Measurements from ENCODE around the gene RBM33. TPM values are rescaled to one million over a fixed set of nuclear protein-coding genes. Genes with fewer than 3 reads are reported as not detected.

The RBM33 gene, protein sequence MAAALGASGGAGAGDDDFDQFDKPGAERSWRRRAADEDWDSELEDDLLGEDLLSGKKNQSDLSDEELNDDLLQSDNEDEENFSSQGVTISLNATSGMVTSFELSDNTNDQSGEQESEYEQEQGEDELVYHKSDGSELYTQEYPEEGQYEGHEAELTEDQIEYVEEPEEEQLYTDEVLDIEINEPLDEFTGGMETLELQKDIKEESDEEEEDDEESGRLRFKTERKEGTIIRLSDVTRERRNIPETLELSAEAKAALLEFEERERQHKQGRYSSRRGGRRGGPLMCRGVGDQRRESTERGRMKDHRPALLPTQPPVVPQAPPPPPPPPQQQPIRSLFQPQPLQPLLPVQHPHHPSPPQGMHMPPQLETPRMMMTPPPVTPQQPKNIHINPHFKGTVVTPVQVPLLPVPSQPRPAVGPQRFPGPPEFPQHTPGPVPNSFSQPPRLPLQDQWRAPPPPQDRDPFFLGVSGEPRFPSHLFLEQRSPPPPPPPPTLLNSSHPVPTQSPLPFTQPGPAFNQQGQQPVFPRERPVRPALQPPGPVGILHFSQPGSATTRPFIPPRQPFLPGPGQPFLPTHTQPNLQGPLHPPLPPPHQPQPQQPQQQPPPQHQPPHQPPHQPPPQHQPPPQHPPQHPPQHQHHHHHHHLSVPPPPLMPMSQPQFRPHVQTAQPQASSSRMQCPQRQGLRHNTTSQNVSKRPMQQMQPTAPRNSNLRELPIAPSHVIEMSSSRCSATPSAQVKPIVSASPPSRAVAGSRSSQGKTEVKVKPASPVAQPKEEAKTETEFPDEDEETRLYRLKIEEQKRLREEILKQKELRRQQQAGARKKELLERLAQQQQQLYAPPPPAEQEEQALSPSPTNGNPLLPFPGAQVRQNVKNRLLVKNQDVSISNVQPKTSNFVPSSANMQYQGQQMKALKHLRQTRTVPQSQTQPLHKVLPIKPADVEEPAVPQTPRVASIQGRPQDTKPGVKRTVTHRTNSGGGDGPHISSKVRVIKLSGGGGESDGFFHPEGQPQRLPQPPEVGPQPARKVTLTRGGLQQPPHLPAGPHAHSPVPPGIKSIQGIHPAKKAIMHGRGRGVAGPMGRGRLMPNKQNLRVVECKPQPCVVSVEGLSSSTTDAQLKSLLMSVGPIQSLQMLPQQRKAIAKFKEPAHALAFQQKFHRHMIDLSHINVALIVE
- total RNA-seq: 17.7 and 19.6 TPM in 2 replicates

DNA sequence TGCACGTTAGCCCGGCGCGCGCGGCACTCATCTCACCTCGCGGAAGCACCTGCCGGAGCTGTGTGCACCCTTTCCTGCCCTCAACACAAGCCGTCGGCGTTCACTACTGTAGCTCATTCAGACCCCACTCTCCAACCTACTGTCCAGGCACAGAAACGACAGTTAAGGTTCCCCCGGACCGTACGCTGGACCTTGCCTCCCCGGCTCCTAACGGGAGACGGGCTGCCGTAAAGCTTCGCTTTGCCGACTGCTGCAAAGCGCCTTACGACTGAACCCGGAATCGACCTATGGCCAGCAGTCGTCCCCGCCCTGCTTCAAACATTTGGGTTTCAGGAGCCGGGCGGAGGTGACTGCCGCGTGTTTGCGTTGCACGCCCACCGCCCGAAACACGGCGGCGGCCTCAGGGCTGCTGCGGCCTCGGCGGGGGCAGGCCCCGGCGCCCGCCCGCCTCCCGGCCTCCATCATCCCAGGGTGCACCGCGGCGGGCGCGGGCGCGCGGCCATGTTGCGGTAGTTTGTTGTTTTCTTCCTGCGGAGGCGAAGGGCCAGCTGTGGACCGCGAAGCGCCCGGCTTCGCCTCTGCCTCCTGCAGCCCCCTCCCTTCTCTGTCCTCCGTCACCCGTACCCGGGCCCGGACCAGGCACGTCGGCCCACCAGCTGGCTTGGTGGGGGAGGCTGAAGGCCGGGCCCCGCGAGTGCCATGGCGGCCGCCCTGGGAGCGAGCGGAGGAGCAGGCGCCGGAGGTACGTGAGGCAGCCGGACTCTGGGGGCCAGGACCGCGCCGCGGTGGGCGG, at the start of gene RBM33:
RBM33 (plus strand) TSS at position 484 of the 793 bp plus-strand sequence; CDS start at position 700, 216 bp downstream.

DNA sequence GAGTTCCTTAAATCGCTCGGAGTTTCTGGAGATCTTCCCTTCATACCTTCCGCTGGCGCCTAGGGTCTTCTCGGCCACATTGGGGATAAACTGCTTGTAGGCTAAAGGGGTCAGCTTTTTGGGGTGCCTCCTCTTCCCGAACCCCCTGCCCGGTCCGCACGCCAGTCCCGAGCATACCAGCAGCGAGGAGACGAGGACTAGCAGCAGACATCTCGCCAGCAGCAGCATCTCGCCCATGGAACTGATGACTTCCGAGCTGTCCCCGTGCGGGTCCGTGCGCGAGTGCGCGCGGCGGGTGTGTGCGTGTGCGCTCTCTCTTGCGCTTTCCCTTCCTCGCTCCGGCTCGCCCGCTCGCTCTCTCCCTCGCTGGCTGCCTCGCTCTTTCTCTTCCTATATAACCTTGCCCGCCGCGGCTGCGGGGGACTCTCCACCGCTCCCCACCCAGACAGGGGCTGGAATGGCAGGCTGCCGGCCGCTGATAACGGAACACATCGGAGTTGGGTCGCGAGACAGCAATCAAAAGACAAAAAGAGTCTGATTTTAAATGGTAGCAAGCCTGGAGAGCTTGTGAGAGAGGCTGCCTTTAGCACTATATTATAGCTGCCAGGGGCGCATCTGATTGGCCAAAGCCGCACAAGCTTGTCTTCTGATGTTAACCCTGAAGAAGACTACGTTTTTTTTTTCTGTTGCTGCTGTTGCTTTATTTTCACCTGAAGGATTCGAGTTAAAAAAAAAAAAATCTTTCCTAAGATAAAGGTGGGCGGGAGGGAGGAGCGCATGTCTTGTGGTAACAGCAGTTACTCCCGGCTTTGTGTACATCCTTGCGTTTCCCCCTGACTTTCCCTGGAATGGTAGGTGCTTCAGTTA, 167.7 kb downstream of the RBM33 start, which contains the start of gene SHH:
SHH (minus strand) TSS at position 569 of the 867 bp plus-strand sequence; CDS start at position 228, 341 bp downstream.

Other genes with a start within 250 kb of the RBM33 start
- 0.37 TPM in 1 of 2 replicates, not detected in the other for gene EN2, start 186.5 kb upstream of the RBM33 start, total RNA-seq
- gene CNPY1, start 98.1 kb upstream of the RBM33 start, total RNA-seq: not detected in 2 replicates
- gene SHH, start 167.8 kb downstream of the RBM33 start, total RNA-seq: not detected in 2 replicates